ENCODE results near the gene CBL.

Gene CBL

DNA sequence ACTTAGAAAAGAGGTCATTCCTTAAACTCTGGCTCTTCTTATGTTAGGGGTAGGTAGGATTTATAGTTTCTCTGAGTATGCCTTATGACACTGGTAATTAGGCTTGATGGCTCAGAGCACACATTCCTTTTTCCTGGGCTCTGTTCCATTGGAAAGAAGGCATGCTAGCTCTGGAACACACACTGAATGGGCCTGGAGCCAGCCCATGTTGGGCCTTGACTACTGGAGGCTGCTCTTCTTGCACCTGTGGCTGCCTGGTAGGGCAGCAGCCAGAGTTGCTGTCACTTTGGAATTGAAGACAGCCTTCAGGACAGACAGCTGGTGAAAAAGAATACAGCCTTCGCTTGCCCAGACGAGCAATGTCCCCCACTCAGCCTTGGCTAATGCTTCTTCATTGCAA, 92.6 kb downstream of the CBL start:
- DNase-seq (ENCODE audit: low spot score): no peak
- TF ChIP-seq CTCF (conservative IDR thresholded peaks at IDR 0.05; ENCODE audit: low read depth): no peak
- CTCF ChIA-PET: no interaction called here

GRCh38 chr11:119299416-119299815, 93.3 kb downstream of the CBL start:
- no peak overlapping the region for H3K27ac ChIP-seq
- CTCF ChIA-PET: no interaction called here
- DNase-seq (ENCODE audit: low spot score): no peak
- POLR2A ChIA-PET (ENCODE audit: low non-redundant PET): no interaction called here
- no peak for TF ChIP-seq CTCF (conservative IDR thresholded peaks at IDR 0.05; ENCODE audit: low read depth)

More for the DNA sequence above, 92.6 kb downstream of the CBL start:
- POLR2A ChIA-PET (ENCODE audit: low non-redundant PET): no interaction called here
- H3K27ac ChIP-seq: no peak overlapping the region

DNA sequence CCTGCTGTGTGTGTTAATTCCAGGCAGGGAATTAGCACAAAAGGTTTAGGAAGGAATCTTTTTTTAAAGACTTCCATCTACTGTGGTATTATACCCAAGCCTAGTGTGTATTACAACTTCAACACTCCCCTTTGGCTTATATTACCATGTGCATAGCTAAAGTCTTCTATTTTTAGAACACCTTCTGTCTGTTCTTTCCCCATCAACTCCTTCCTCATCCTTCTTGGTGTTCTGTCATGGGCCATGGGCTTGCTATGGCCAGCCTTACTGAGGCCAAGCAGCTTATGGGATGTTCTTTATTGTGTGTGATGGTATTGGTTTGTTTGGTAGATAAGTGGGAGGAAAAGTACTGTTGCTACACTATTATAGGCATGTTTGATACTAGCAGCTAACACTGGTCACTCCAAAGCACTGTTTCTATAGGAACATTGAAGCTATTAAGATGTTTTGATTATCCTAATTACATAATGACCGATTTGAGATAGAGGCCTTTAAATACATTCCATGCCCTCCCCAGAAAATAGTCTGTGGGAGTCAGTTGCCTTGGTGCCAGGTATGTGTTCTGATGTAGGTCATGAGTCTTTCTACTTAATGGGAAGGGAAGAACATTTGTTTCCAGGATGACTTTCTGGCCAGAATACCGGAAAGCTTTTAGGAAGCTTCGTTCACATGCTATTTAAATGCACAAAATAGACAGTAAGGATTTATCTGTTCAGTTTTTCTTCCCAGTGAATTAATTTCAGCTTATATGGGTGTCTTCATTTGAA, 94.2 kb downstream of the CBL start:
- ChIA-PET CTCF (interaction anchor here (0.6 kb wide), 1 partner anchor 40 kb away, joined by 3 read pairs; no protein-coding TSS in a partner anchor), POLR2A (ENCODE audit: low non-redundant PET) (no interaction called here)
- no peak for DNase-seq (ENCODE audit: low spot score)
- no peak overlapping the region for H3K27ac ChIP-seq
- TF ChIP-seq CTCF (conservative IDR thresholded peaks at IDR 0.05; ENCODE audit: low read depth): no peak

DNA sequence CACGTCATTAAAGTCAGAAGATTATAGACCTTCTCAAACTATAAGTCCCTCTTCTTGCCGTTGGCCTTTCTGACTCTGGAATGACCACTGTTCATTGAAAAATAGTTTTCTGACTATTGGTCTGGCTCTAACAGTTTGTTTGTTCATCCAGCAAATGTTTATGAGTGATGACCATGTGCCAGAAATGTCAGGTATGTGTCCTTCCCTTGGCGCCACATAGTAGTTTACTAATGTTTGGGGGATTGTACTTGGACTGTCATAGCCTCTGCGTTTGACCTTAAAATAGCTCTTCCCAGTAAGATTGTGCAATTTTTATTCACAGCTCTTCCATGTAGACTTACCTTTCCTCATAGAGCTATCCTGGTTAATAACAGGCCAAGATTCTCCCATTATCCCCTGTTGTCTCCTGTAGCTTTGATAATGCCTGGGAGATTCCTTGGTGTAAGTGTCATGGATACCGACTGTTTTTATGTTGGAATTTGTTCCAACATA, 97.1 kb downstream of the CBL start:
- TF ChIP-seq CTCF (conservative IDR thresholded peaks at IDR 0.05; ENCODE audit: low read depth): no peak
- no peak for DNase-seq (ENCODE audit: low spot score)
- POLR2A ChIA-PET (ENCODE audit: low non-redundant PET): no interaction called here
- CTCF ChIA-PET: no interaction called here
- no peak overlapping the region for H3K27ac ChIP-seq

DNA sequence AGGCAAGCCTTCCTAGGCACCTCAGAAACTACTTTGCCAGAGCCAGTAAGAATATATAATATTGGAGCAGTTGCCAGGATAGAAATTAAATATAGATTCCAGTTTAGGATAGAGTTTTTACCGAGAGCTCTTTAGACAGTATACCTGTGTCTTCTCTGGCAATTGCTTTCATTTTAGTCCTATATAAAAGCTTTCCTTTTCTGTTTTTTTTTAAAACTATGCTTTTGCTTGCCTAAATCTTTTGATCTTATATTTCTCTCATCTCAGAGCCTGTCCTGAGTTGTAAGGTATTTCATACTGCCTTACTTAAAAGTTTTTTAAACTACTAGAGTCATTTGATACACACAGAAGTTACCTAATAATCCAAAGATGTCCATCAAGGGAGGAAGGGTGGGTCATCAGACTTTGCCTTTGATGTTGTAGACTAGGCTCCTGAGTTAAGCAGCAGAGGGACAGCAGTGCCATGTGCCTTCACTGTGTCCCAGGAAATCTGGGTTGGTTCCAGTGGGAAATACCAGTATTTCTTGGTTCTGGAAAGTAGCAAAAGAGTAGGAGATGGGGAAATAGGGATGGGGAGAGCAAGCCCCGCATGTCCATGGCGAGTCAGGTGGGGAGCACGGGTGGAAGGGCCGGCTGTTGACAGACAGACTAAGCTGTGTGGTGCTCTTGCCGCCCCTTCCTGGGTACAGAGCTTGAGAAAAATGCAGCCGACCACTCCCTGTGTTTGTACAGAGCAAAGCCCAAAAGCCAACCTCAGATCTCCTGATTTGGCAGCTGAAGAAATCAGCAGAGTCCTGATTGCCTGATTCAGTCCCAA, 99.6 kb downstream of the CBL start:
- POLR2A ChIA-PET (ENCODE audit: low non-redundant PET): no interaction called here
- CTCF ChIA-PET: interaction anchor here (0.8 to 4.2 kb wide), 4 partner anchors 17 to 169 kb away, joined by 3 to 28 read pairs (median 8); no protein-coding TSS in a partner anchor
- peak overlapping the region; percentile 50 for H3K27ac ChIP-seq

More for the DNA sequence above, 99.6 kb downstream of the CBL start:
- no peak for DNase-seq (ENCODE audit: low spot score)
- TF ChIP-seq CTCF (conservative IDR thresholded peaks at IDR 0.05; ENCODE audit: low read depth): no peak
